ENCODE data around the gene TRIM42.

The TRIM42 gene

DNA sequence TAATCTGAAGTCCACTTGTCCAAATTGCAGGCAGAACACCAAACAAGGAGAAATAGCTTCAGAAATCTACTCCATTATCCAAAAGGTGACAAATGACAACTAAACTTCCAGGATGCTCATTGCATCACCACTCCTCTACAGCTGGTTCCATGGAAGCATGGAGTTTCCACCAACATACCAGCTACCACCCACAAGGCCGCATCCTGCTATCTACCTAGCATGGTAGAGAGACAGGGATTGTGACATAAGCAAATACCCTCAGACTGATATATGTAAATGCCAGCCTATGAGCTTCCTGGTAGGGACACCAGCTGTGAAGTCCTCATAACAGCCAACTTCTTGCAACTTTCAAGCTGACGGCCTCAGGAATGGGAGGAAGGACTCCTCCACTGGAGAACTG lies at the start of gene TRIM42:
Gene TRIM42, plus strand, starts transcription at position 301 of the 400 bp plus-strand sequence. CDS start 166 bp downstream, outside the sequence.
- no peak for DNase-seq

DNA sequence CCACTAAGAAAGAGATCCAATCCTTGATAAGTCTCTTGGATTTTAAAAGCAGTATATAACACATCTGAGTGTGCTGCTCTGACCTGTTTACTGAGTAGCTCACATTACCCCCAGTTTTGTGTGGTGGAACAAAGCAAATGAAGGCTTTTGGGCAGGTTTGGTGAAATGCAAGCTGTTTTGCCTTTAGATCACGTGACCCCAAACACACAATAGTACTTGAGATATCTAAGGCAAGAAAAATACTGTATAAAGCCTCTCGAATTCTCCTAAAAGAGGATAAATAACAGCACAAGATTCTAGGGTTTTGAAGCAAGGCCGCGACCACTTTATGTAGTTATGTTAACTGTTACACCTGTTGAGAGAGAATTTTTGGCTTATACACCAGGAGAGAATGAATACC lies 49.3 kb upstream of the TRIM42 start:
- no peak for DNase-seq

DNA sequence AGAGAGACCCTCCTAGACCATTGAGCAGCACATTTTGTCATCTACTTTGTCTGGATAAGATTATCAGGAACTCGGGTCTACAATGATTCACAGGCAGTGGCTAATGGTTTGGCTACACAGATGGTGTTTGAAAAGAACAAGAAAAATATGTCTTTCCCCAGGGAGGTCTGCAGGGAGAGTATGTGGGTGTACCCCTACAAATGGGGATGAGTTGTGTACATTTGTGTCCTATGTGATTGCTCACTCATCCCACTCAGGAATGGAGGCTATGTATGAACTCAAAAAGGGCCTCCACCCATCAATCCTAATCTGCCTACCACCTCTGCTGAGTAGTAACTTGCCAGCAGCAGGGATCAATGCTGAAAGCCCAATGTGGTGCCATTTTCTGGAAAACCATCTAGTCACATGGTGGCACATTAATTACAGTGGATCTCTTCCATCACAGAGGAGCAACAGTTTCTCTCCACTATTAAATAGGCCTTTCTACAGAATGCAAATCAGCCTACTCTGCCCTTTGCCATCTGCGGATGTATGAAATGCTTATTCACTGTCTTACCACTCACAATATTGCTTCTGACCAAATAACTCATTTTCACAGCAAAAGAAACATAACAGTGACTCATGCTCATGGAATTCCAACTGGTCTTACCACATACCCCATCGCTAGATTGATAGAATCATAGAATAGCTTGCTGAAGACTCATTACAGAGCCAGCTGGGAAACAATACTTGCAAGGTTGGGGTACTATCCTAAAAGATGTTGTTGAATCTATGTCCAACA lies 48.3 kb upstream of the TRIM42 start:
- no peak for DNase-seq

DNA sequence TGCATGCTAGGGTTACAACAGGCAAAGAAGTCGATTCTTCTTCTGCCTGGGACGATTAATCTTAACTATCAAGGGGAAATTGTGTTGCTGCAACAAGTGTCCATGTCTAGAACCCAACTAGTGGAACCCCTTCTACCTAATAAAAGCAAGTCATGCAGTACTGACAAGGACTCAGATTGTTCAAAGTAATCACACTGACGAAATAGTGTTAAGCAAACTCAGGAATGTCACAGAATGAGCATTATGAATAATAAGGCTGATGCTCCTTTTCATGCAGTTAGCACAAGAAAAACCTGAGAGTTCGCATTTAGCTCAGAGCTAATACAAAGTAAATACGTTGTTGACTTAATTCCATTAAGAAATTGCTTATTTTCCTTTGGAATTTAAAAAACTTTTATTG lies 47.5 kb upstream of the TRIM42 start:
- no peak for DNase-seq

DNA sequence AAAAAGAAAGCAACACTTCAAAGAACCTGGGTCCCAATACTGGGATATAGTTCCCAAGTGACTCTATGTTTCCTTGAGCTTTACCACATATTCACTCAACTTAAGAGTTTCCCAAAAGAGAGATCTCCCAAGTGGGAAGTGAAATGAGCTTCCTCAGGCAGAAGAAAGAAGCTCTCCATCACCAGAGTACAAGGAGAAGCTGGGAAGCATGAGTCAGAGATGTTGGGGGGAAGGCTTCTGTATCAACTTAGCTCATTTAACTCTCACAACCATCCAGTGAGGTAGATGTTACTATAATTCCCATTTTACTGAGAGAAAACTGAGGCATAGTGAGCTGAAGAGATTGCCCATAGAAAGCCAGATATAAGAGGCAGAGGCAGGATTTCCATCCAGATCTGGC lies 47.0 kb upstream of the TRIM42 start:
- no peak for DNase-seq

DNA sequence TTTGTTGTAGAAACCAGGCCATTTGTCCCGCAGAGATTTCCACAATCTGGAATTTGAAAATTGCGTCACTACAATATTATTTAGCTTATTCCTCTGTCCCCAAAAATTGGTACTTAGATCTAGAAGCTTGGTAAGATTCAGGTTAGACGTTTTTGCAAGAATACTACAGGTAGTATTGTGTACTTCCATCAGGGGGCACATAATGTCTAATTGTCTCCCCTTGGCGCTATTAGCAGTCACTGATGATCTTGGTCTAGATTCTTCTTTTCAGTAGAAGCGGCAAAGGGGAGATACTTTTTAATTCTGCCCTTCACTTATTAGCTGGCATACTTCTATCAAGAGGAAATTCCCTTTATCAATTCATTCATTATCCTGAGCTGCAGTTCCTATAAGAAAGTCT lies 42.6 kb upstream of the TRIM42 start:
- no peak for DNase-seq

DNA sequence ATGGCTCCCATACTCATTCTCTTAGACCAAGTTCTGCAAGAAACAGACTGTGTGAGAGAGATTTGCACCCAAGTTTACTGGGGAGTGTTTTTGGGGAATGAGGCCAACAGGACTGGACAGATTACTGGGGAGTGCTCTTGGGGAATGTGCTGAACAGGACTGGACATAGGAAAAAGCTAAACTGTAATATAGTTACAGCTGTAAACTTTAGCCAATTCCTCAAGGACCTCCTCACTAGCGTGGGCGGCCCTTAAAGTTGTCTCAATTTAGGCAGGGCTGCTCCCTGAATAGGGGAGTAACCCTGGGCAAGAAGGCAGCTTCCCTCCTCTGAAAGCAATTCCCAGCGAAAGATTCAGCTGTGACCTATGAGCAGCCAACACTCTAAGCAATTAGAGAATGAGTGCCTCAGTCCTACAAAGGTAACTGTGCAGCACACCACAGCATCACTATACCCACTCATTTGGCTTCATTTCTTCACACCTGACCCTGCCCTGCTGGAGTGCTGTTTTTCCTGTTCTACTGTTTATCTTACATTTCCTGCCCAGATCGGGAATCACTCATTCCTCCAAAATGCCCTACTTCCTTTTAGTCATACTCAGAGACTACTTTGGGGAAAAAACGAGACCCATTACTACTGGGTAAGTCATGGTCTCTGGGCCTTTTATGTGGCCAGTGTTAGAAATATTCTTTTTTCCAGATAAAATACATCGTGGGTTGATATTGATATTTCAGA lies 41.3 kb upstream of the TRIM42 start:
- no peak for DNase-seq

DNA sequence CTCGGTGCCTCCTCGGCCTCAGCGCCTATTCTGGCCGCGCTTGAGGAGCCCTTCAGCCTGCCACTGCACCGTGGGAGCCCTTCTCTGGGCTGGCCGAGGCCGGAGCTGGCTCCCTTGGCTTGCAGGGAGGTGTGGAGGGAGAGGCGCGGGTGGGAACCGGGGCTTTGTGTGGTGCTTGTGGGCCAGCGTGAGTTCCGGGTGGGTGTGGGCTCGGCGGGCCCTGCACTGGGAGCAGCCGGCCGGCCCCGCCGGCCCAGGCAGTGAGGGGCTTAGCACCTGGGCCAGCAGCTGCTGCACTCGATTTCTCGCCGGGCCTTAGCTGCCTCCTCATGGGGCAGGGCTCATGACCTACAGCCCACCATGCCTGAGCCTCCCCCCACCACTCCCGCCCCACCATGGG lies 26.6 kb upstream of the TRIM42 start:
- DNase-seq: no peak

DNA sequence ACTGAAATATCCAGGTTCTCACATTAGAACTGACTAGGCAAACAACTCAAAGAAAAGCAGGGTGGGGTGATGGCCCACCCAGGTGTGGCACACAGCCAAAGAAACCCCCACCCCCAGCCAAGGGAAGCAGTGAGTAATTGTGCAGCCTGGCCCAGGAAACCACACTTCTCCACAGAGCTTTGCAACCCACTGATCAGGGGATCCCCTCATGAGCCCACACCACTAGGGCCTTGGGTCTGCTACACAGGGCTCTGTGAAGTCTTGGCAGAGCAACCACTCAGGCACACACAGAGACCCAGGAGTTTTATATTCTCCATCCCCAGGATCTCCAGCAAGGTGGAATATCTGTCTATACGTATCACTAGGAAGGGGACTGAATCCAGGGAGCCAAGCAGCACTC lies 22.2 kb upstream of the TRIM42 start:
- no peak for DNase-seq

DNA sequence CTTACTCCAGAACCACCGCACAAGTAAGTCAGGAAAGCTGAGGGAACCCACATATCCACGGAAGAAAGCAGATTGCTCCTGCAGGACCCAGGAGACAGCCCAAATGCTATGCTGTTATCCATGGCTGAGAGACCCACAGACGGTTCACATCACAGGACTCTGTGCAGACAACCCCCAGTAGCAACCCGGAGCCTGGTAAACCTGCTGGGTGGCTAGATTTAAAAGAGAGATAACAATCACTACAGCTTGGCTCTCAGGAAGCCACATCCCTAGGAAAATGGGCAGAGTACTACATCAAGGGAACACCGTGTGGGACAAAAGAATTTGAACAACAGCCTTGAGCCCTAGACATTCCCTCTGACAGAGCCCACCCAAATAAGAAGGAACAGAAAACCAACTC lies 13.8 kb upstream of the TRIM42 start:
- no peak for DNase-seq

DNA sequence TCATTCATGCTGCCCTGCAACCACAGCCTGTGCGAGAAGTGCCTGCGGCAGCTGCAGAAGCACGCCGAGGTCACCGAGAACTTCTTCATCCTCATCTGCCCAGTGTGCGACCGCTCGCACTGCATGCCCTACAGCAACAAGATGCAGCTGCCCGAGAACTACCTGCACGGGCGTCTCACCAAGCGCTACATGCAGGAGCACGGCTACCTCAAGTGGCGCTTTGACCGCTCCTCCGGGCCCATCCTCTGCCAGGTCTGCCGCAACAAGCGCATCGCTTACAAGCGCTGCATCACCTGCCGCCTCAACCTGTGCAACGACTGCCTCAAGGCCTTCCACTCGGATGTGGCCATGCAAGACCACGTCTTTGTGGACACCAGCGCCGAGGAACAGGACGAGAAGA lies 4.7 kb downstream of the TRIM42 start:
- DNase-seq: no peak

DNA sequence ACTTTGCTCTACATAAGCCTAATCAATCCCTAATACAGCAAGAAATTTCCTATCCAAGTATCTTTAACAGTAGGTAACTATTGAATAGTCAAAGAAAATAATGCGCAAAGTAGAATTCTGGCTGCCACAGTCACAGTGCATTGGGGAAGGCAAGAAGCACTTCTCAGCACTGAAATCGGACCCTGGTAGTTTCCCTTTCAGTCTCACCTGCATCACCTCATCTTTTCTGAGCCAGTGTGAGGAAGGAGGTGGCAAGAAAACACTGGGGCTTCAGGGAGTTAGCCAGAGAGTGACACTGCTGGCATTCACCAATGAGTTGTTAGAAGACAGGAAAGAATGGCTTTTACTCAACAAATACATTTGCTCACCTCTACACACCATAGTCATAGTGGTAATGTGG lies 8.3 kb downstream of the TRIM42 start:
- no peak for DNase-seq

DNA sequence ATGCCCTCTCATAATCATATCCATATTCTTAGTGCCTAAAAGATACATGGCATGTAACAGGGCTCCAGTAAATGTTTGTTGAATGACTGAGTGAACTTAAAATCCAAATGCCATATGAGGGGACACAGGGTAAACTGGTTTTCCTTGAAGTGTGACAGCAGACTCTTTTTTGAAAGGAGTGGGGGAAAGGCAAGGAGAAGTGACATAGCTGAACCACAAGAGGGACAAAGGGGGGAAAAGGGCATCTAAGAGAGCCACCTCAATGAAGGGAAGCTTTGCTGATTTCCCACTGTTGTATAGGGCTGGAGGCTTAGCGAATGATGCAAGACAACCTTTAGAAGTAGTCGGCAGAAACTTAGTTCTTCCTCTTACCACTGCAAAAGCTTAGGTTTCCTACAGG lies 9.1 kb downstream of the TRIM42 start:
- no peak for DNase-seq

DNA sequence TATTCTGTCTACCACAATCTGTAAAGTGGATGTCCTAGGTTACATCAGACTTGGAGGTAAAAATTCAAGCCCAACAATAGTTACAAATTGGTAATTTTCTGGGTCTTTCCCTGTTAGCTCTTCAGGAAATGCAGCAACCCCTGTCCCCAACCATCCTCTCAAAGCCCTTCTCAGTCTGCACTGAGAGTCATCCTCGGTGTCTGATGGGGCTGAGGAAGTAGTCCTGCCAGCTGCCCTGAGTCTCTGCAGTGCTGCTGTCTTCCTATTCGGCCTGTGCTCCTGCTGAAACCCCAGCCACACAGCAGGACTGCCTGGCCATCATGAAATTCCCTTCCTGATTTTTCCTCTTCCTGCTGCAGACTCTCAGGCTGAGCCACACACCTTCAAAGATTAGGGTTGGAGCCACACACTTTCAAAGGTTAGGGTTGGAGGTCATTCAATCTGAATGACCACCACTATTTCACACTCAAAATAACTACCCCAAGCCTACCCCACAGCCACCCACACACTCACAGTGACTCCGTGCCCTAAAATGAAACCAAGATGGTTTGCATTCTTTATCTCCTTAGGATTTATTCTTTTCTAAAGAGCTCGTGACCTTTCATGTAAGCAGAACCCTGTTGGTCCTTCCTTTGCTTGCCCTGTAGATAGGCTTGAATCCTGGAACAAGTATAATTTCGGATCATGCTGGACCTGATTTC lies 17.6 kb downstream of the TRIM42 start:
- no peak for DNase-seq

DNA sequence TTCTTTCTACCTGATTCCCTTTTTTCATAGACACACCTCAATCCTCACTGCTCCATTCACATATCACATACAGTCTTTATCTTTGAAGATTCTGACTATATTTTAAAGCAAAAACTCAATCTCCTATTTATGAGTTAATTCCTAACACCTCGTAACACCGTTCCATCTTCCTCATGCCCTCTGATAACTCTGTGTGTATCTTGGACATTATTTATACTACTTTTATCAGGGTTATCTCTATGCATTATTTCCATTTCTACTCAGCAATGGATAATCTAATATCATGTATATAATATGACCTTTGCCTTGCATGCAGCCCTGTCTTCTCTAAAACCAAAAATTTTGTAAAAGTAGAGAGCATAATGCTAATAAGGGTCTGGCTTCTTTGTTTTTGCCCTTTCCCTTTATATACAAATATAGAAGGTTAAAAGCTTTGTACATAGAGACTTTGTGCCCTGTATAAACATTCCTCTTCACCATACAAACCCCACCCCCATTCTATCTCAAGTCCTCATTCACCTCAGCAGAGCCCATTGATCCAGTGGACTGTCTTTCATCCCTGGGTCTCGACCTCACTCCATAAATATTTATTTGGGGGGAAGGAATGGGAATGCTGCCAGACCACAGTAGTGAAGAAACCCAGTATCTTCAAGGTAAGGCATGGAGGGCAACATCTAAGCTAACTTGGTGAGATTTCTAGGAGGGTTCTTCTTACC lies 21.8 kb downstream of the TRIM42 start:
- no peak for DNase-seq

DNA sequence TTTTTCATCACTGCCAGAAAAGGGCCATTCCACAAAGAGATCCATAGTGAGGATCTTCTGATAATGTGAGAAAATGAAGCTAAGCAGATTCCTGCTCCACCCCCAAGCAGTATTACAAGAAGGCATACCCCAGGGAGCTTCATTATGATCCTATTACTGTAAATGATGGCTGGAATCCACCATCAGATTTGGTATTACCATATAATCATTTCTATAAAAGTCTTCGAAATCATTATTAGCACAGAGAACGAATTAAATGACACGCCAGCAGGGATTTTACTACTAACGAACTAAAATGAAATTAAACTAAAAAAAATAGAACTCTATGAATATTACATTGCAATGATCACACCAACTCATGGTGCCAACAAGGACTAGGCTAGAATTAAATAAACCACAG lies 24.4 kb downstream of the TRIM42 start:
- DNase-seq: no peak

DNA sequence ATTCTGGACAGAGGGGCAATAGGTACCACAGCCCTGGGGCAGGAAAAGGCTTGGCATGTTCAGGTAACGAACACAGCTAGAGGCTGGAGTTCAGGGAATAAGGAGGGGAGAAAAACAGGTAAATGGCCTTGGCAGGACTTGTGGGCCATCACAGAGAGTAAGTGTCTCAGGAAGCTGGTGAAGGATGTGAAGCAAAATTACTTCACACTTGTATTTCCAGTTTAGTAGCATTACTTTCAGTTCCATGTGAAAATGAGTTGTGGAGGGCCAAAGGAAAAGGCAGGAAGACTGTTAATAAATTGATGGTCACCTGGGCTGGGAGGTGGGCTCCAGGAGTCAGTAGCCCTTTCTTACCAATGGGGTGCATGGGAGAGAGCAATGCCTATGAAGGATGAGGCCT lies 25.6 kb downstream of the TRIM42 start:
- DNase-seq: no peak

DNA sequence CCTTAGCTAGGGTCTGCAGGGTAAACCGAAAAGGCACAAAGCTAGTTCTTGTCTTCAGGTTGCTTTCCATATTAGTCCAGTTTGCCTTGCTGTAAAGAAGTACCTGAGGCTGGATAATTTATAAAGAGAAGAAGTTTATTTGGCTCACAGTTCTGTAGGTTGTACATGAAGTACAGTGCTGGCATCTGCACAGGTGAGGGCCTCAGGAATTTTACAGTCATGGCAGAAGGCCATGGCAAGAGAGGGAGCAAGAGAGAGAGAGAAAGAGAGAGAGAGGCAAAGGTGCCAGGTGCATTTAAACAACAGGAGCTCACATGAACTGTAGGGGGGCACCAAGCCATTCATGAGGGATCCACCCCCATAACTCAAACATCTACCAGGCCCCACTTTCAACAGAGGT lies 26.9 kb downstream of the TRIM42 start:
- DNase-seq: no peak

DNA sequence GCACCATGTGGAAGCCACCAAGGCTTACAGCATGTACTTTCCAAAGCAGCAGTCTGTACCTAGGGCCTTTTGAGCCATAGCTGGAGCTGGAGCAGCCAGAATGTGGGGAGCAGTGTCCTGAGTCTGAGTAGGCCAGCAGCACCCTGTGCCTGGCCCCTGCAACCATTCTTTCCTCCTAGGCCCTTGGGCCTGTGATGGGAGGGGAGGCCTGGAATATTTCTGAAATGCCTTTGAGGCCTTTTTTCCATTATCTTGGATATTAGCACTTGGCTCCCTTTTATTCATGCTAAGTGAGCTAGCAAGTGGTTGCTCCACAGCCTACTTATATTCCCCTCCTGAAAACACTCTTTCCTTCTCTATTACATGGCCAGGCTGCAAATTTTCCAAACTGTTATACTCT lies 28.1 kb downstream of the TRIM42 start:
- no peak for DNase-seq

DNA sequence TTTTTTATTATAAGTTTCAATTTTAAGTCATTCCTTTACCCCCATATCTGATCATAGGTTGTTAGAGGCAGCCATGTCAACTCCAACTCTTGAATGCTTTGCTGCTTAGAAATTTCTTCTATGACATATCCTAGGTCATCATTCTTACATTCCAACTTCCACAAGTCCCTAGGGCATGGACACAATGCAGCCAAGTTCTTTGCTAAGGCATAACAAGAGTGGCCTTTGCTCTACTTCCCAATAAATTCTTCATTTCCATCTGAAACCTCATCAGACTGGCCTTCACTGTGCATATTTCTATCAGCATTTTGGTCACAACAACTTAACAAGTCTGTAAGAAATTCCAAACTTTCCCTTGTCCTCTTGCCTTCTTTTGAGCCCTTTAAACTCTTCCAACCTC lies 28.5 kb downstream of the TRIM42 start:
- DNase-seq: no peak

DNA sequence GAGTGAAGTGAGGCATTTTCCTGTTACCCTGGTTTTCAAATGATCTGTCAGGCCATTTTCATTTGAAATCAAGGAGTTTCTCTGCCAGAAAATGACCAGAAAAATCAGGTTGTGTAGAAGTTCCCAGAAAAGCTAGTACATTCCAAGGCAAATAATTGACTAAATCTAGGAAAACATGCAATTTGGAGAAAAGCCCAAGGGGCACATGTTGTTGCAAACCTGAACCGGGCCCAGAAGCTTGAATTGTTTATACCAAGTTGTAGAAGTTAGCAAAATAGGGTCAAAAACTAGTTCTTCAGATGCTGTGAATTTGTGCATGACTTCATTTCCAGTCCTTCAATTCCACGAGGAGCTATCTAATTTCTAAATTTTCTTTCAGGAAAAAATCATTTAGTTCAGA lies 31.0 kb downstream of the TRIM42 start:
- no peak for DNase-seq

DNA sequence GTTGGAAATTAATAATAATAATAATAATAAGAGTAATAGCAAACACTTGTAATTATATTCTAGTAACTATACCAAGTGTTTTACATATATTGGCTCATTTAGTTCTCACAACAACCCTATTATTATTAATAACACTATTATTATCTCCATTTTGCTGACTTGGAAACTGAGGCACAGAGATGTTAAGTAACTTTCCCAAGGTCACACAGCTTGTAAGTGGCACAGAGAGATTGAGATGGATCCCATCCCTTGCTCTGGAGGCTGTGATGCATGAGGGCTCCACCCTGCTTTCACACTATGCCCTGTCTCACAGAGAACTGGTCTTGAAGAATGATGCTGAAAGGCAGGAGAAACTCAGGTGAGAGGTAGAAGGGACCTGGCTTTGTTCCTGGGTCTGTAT lies 31.9 kb downstream of the TRIM42 start:
- DNase-seq: no peak

DNA sequence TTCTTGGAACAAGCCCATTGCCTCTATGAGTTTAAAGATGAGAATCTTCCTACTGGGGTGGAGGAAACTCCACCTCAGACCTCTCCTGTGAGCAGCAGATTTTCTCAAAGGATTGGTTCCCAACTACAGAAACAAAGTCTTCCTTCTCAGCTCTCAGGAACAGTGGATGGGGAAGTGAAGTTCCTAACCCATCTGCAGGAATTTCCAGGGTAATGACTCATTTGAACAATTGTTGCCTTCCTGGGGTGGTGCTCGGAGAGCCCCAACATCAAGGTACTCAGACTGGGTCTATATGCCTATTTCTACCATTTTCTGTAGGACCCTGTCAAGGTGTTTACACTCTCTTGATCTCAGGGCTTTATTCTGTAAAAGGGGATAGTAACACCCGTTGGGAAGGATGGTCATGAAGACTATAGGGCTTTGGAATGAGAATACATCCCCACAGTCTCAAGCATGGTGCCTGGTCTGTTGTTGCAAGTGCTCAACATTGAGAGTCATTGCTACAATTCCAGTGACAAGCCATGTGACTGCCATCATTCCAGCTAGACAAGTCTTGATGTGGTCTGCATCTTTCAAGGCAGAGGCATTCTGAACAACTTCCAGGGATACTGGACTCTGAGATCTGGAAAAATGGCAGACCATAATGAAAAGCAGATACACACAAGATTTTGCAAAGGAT lies 33.0 kb downstream of the TRIM42 start:
- no peak for DNase-seq
